Heart left ventricle (tissue), 13 donors: ENCODE data around the gene MRPS10.

ENCODE experiments used
- POLR2A ChIP-seq, 2 donors: fragments of 450-650 bp; IDR thresholded peaks; one replicate each; pipeline ENCODE4 v1.6.1; 2017; ENCODE audit warnings: antibody characterized with exemption in 2 of 2, mild to moderate bottlenecking in 2 of 2, moderate library complexity in 2 of 2
- TF ChIP-seq, protein P1 (sequence below), 12 donors: fragments of 200-600 bp; sonication (generic) in 4 of 12; IDR thresholded peaks; one replicate each; pipeline versions ENCODE4 v1.5.0 to v1.8.0; 2018 to 2022; ENCODE audit warnings: antibody characterized with exemption in 12 of 12, mild to moderate bottlenecking in 5 of 12
- donor health status: ischemic (EF 13 %, LVEDD 7.1; RV severe dilation, severe dysfunction).
- donor health status: DM: no; HTN: yes; CAD: no.
- donor health status: DM: no; HTN: no; CAD: no.
- donor health status: ischemic (EF 25% LVEDD 6.9; RV normal size, moderate dysfunction).
- donor health status: ischemic (EF 25% LVEDD 5.7; RV mildly dilated, moderate dysfunction).
- donor health status: ischemic (EF 35%, LVEDD 5.7; RV mildly dilated, moderate dysfunction).
- donor health status: nonischemic (EF 11% LVEDD 7.7; RV severe dilation, severe dysfunction).
- donor health status: DM: yes; HTN: yes; CAD: no.
- donor health status: PGD.
- donor health status: ischemic (EF 29% LVEDD 5.4; RV normal size, mild dysfunction).
- donor health status: nonischemic (EF 23%, LVEDD 6.1; RV moderate dilation, normal function).

GRCh38 chr6:42259286-42259685, 41.6 kb upstream of the MRPS10 start:
- TF ChIP-seq, protein P1, sequence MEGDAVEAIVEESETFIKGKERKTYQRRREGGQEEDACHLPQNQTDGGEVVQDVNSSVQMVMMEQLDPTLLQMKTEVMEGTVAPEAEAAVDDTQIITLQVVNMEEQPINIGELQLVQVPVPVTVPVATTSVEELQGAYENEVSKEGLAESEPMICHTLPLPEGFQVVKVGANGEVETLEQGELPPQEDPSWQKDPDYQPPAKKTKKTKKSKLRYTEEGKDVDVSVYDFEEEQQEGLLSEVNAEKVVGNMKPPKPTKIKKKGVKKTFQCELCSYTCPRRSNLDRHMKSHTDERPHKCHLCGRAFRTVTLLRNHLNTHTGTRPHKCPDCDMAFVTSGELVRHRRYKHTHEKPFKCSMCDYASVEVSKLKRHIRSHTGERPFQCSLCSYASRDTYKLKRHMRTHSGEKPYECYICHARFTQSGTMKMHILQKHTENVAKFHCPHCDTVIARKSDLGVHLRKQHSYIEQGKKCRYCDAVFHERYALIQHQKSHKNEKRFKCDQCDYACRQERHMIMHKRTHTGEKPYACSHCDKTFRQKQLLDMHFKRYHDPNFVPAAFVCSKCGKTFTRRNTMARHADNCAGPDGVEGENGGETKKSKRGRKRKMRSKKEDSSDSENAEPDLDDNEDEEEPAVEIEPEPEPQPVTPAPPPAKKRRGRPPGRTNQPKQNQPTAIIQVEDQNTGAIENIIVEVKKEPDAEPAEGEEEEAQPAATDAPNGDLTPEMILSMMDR (IDR thresholded peaks at IDR 0.05) = no peak
- no peak for TF ChIP-seq POLR2A (IDR thresholded peaks at IDR 0.05)
